ENCODE results near the gene ST8SIA6. TPM values are rescaled to one million over a fixed set of nuclear protein-coding genes. Genes with fewer than 3 reads are reported as not detected.

The ST8SIA6 gene
- total RNA-seq, 2 donors from 2014 or later = 0.33 to 1.1 TPM

DNA sequence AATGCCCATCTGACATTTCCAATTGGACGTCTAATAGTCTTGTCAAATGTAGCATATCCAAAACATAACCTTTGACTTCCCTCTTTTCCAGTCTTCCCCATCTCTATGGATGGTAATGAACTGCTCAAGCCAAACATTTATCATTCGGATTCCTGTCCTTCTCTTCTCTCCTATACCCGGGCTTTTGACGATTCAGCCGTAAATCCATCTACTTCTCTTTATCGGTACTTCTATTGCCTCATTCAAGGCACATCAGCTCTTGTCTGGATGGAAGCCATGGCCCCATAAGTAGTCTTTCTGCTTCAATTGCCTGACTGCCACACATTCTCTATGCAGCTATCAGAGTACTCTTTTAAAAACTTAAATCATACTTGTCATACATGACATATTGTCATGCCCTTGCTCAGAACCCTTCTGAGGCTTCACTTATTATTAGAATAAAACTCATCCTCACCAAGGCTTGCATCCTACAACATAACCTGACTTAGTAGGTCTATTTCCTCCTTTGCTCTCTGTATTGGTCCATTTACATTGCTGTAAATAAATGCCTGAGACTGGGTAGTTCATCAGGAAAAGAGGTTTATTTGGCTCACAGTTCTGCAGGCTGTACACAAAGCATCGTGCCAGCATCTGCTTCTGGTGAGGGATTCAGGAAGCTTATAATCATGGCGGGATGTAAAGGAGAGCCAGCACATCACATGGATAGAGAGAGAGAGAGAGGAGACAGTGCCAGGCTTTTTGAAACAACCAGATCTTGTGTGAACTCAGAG is 37.8 kb downstream of the ST8SIA6 start:
- Mint-ChIP-seq H3K9me3 (no peaks in the 10 kb centered on the region), H3K27ac (no peak overlapping the region), H3K27me3 (ENCODE audit: insufficient read depth) (no peaks in the 10 kb centered on the region), H3K4me1 (peaks cover 27% of the 10 kb centered on the region), H3K4me3 (no peak overlapping the region), H3K36me3 (ENCODE audit: low read depth) (no peaks in the 10 kb centered on the region)
- Histone ChIP-seq H3K9me3 (ENCODE audit: control insufficient read depth, low read length) (peaks cover 15% of the 10 kb centered on the region), H3K4me1 (ENCODE audit: control insufficient read depth, insufficient read depth, low read length) (no peaks in the 10 kb centered on the region), H3K4me3 (ENCODE audit: low read length) (peak overlapping the region; percentile 10), H3K27me3 (ENCODE audit: control insufficient read depth, insufficient read depth, low read length, poor library complexity, severe bottlenecking) (no peaks in the 10 kb centered on the region), H3K36me3 (ENCODE audit: control insufficient read depth, insufficient read depth, low read length) (no peaks in the 10 kb centered on the region), H3K27ac (ENCODE audit: low read depth, low read length) (no peak overlapping the region), H3K9ac (ENCODE audit: extremely low read depth, low read length, poor library complexity, severe bottlenecking) (no peak overlapping the region)
- TF ChIP-seq, protein P1, sequence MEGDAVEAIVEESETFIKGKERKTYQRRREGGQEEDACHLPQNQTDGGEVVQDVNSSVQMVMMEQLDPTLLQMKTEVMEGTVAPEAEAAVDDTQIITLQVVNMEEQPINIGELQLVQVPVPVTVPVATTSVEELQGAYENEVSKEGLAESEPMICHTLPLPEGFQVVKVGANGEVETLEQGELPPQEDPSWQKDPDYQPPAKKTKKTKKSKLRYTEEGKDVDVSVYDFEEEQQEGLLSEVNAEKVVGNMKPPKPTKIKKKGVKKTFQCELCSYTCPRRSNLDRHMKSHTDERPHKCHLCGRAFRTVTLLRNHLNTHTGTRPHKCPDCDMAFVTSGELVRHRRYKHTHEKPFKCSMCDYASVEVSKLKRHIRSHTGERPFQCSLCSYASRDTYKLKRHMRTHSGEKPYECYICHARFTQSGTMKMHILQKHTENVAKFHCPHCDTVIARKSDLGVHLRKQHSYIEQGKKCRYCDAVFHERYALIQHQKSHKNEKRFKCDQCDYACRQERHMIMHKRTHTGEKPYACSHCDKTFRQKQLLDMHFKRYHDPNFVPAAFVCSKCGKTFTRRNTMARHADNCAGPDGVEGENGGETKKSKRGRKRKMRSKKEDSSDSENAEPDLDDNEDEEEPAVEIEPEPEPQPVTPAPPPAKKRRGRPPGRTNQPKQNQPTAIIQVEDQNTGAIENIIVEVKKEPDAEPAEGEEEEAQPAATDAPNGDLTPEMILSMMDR (conservative IDR thresholded peaks at IDR 0.05) = no peak
- no peak for DNase-seq
- 85 to 94% methylated on average over 6 to 8 of the region's 8 CpGs for WGBS, 2 experiments (ENCODE audit: insufficient coverage in 1 of 2, insufficient read length in 1 of 2)

DNA sequence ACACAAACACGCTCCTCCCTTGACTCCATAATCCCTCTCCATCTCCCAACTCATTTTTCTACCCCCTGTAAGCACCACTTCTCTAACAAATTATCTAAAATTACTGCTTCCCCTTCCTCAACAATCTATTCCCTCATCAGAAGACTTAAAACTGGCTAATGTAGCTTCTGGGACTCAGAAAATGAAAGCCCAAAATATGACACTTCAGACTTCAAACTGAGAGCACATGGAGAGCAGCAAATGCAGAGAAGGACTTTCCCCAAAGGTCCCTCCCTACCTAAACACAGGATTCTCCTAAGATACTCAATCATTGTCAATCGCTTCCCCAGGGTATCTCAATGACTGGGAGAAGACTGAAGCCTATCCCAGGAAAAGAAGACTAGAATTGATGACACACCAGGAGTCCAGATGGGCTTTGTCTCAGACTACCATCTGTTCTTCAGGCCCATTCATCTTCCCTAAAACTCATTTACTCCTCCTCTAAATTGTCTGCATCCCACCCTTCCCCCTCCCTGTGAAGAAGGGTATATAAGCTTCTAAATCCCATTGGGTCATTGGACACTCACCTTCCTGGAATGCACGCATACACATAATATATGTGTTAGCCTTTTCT is 39.2 kb downstream of the ST8SIA6 start:
- Histone ChIP-seq H3K27me3 (ENCODE audit: control insufficient read depth, insufficient read depth, low read length, poor library complexity, severe bottlenecking) (no peaks in the 10 kb centered on the region), H3K36me3 (ENCODE audit: control insufficient read depth, insufficient read depth, low read length) (no peaks in the 10 kb centered on the region), H3K9ac (ENCODE audit: extremely low read depth, low read length, poor library complexity, severe bottlenecking) (no peak overlapping the region), H3K4me3 (ENCODE audit: low read length) (no peak overlapping the region), H3K27ac (ENCODE audit: low read depth, low read length) (peak overlapping the region; percentile 47), H3K9me3 (ENCODE audit: control insufficient read depth, low read length) (peaks cover 15% of the 10 kb centered on the region), H3K4me1 (ENCODE audit: control insufficient read depth, insufficient read depth, low read length) (no peaks in the 10 kb centered on the region)
- no peak for DNase-seq
- no peaks in the 10 kb centered on the region for H3K9me3 Mint-ChIP-seq
- 75 to 94% methylated on average over 2 to 3 of the region's 3 CpGs for WGBS, 2 experiments (ENCODE audit: insufficient coverage in 1 of 2, insufficient read length in 1 of 2)
- H3K27me3 Mint-ChIP-seq (ENCODE audit: insufficient read depth) = no peaks in the 10 kb centered on the region
- H3K27ac Mint-ChIP-seq = no peak overlapping the region
- TF ChIP-seq, protein P1 (conservative IDR thresholded peaks at IDR 0.05) = no peak
- peaks cover 27% of the 10 kb centered on the region for H3K4me1 Mint-ChIP-seq
- H3K36me3 Mint-ChIP-seq (ENCODE audit: low read depth) = no peaks in the 10 kb centered on the region
- no peak overlapping the region for H3K4me3 Mint-ChIP-seq

DNA sequence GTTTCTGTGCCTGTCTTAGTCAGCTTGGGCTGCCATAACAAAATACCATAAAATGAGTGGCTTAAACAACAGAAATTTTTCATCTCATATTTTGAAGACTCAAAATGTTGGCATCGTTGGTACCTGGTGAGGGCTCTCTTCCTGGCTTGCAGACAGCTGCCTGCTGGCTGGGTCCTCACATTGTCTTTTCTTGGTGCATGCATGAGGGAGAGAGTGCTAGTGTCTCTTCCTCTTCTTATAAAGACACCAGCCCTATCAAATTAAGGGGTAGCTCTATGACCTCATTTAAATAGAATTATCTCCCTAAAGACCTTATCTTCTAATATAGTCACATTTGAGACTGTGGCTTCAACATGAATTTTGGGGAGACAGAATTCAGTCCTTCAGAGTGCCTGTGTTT is 39.9 kb downstream of the ST8SIA6 start:
- H3K9me3 Mint-ChIP-seq = no peaks in the 10 kb centered on the region

More for the DNA sequence above, 39.9 kb downstream of the ST8SIA6 start:
- 100% methylated on average over 1 of the region's 1 CpG; no CpG with 5 or more reads in 1 of the 2 experiments for WGBS, 2 experiments (ENCODE audit: insufficient coverage in 1 of 2, insufficient read length in 1 of 2)
- Histone ChIP-seq H3K4me3 (ENCODE audit: low read length) (peak overlapping the region; percentile 8), H3K27ac (ENCODE audit: low read depth, low read length) (no peak overlapping the region), H3K4me1 (ENCODE audit: control insufficient read depth, insufficient read depth, low read length) (no peaks in the 10 kb centered on the region), H3K36me3 (ENCODE audit: control insufficient read depth, insufficient read depth, low read length) (no peaks in the 10 kb centered on the region), H3K9ac (ENCODE audit: extremely low read depth, low read length, poor library complexity, severe bottlenecking) (no peak overlapping the region), H3K9me3 (ENCODE audit: control insufficient read depth, low read length) (peaks cover 15% of the 10 kb centered on the region), H3K27me3 (ENCODE audit: control insufficient read depth, insufficient read depth, low read length, poor library complexity, severe bottlenecking) (no peaks in the 10 kb centered on the region)
- H3K36me3 Mint-ChIP-seq (ENCODE audit: low read depth) = no peaks in the 10 kb centered on the region
- H3K27me3 Mint-ChIP-seq (ENCODE audit: insufficient read depth) = no peaks in the 10 kb centered on the region
- TF ChIP-seq, protein P1 (conservative IDR thresholded peaks at IDR 0.05) = no peak
- no peak overlapping the region for H3K4me3 Mint-ChIP-seq
- DNase-seq = no peak
- H3K4me1 Mint-ChIP-seq = peaks cover 27% of the 10 kb centered on the region
- H3K27ac Mint-ChIP-seq = no peak overlapping the region
